ENCODE results near the gene ATXN7L1. TPM values are rescaled to one million over a fixed set of nuclear protein-coding genes. Genes with fewer than 3 reads are reported as not detected.

The ATXN7L1 gene
- total RNA-seq, 3 donors from 2014 or later (not counting 1 experiment from before 2014, with no cell fraction given) = 37.5 to 48.6 (median 47.9) TPM

DNA sequence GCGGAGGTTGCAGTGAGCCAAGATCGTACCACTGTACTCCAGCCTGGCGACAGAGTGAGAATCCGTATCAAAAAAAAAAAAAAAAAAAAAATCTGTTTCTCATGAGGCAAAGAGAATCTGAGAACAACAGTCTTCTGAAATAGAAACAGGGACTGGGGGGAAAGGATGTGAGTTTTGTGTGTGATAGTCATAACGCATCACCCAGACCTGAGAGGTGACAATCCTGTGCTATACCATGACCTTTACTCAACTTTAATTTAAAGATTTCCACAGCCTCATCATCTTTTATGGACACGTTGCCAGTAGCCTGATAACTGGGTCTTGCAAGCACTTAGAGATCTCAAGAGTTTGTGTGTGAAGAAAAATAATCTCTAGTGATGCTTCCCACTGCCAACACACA lies 2.3 kb downstream of the ATXN7L1 start:
- ATAC-seq (no peak), DNase-seq (no peak)
- no peaks in the 10 kb centered on the region for H3K36me3 ChIP-seq (ENCODE audit: control insufficient read depth, insufficient read depth, low read length)
- H3K9me3 Mint-ChIP-seq = no peaks in the 10 kb centered on the region
- no peak overlapping the region for H3K27ac ChIP-seq (ENCODE audit: low read length)
- H3K4me3 Mint-ChIP-seq = peak overlapping the region; percentile 55
- no peaks in the 10 kb centered on the region for H3K36me3 Mint-ChIP-seq
- TF ChIP-seq CTCF (IDR thresholded peaks at IDR 0.05) = no peak
- H3K27me3 Mint-ChIP-seq (ENCODE audit: low read depth in 2 of 2) = no peaks in the 10 kb centered on the region
- peaks cover 46 to 50% of the 10 kb centered on the region in 2 donors for H3K4me1 Mint-ChIP-seq
- H3K4me1 ChIP-seq (ENCODE audit: control insufficient read depth, insufficient read depth, low read length) = peaks cover 31% of the 10 kb centered on the region
- 100% methylated on average over 4 of the region's 6 CpGs for WGBS (ENCODE audit: insufficient coverage)
- no peak overlapping the region for H3K4me3 ChIP-seq (ENCODE audit: low read length)
- H3K27ac Mint-ChIP-seq = no peak overlapping the region
- H3K27me3 ChIP-seq (ENCODE audit: control insufficient read depth, insufficient read depth, low read length) = no peaks in the 10 kb centered on the region
- H3K9me3 ChIP-seq (ENCODE audit: control insufficient read depth, insufficient read depth, low read length) = no peaks in the 10 kb centered on the region
- intact Hi-C loops (cut with micrococcal nuclease) = no loop called here

DNA sequence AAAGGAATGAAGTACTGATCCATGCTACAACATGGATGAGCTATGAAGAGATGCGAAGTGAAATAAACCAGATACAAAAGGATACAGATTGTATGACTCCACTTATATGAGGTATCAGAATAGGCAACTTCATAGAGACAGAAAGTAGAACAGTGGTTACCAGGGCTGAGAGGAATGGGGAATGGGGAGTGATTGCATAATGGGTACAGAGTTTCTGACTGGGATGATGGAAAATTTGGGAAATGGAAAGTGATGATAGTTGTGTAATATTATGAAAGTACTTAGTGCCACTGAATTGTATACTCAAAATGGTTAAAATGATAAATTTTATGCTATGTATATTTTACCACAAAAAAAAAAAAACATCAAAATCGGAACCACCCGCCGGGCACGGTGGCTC lies 3.9 kb downstream of the ATXN7L1 start:
- no peak for TF ChIP-seq CTCF (IDR thresholded peaks at IDR 0.05)
- intact Hi-C loops (cut with micrococcal nuclease) = no loop called here
- Histone ChIP-seq H3K27ac (ENCODE audit: low read length) (no peak overlapping the region), H3K9me3 (ENCODE audit: control insufficient read depth, insufficient read depth, low read length) (no peaks in the 10 kb centered on the region), H3K27me3 (ENCODE audit: control insufficient read depth, insufficient read depth, low read length) (no peaks in the 10 kb centered on the region), H3K4me1 (ENCODE audit: control insufficient read depth, insufficient read depth, low read length) (peaks cover 20% of the 10 kb centered on the region), H3K4me3 (ENCODE audit: low read length) (no peak overlapping the region), H3K36me3 (ENCODE audit: control insufficient read depth, insufficient read depth, low read length) (no peaks in the 10 kb centered on the region)
- Mint-ChIP-seq H3K4me1 (peaks cover 30 to 34% of the 10 kb centered on the region in 2 donors), H3K4me3 (no peak overlapping the region), H3K9me3 (no peaks in the 10 kb centered on the region), H3K27ac (peak overlapping the region in 1 of 2 donors; percentile 17), H3K36me3 (no peaks in the 10 kb centered on the region), H3K27me3 (ENCODE audit: low read depth in 2 of 2) (no peaks in the 10 kb centered on the region)
- 98% methylated on average over 5 of the region's 5 CpGs for WGBS (ENCODE audit: insufficient coverage)
- ATAC-seq (no peak), DNase-seq (no peak)

DNA sequence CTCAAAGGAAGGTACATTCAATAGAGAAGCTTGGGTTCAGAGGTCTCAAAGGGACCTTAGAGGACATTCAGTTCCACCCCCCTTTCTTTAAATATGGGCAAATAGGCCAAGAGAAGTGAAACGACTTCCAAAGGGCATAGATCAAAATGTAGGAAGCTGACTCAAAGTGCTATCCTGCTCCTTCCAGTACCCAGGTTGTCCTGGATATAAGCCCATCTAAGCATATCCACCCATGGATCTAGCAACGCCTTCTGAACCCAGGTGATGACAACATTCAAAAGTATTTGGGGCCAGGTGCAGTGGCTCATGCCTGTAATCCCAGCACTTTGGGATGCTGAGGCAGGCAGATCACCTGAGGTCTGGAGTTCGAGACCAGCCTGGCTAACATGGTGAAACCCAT lies 5.3 kb downstream of the ATXN7L1 start:
- no peak for ATAC-seq

More for the DNA sequence above, 5.3 kb downstream of the ATXN7L1 start:
- no peaks in the 10 kb centered on the region for H3K9me3 Mint-ChIP-seq
- 86% methylated on average over 3 of the region's 3 CpGs for WGBS (ENCODE audit: insufficient coverage)
- Histone ChIP-seq H3K27me3 (ENCODE audit: control insufficient read depth, insufficient read depth, low read length) (no peaks in the 10 kb centered on the region), H3K27ac (ENCODE audit: low read length) (no peak overlapping the region), H3K4me3 (ENCODE audit: low read length) (no peak overlapping the region), H3K4me1 (ENCODE audit: control insufficient read depth, insufficient read depth, low read length) (peaks cover 11% of the 10 kb centered on the region), H3K9me3 (ENCODE audit: control insufficient read depth, insufficient read depth, low read length) (no peaks in the 10 kb centered on the region), H3K36me3 (ENCODE audit: control insufficient read depth, insufficient read depth, low read length) (no peaks in the 10 kb centered on the region)
- intact Hi-C loops (cut with micrococcal nuclease) = no loop called here
- no peak overlapping the region for H3K4me3 Mint-ChIP-seq
- peaks cover 24 to 30% of the 10 kb centered on the region in 2 donors for H3K4me1 Mint-ChIP-seq
- no peak overlapping the region for H3K27ac Mint-ChIP-seq
- no peaks in the 10 kb centered on the region for H3K36me3 Mint-ChIP-seq
- DNase-seq = no peak
- no peaks in the 10 kb centered on the region for H3K27me3 Mint-ChIP-seq (ENCODE audit: low read depth in 2 of 2)
- no peak for TF ChIP-seq CTCF (IDR thresholded peaks at IDR 0.05)

All from natural killer cell (primary cell).